H1 (cell line): ENCODE data around the gene APOL4. TPM values are rescaled to one million over a fixed set of nuclear protein-coding genes. Genes with fewer than 3 reads are reported as not detected.

ENCODE experiments used
- PHF8 ChIP-seq: fragments of 200-600 bp; sonication (generic); conservative IDR thresholded peaks from 2 replicates; pipeline ENCODE4 v1.7.1; 2012; ENCODE audit warnings: low read depth, mild to moderate bottlenecking, inconsistent platforms, low read length, moderate library complexity
- TAF1 ChIP-seq: IDR thresholded peaks from 2 replicates; pipeline ENCODE4 v1.6.1; 2011; ENCODE audit warnings: mild to moderate bottlenecking, low read depth, low read length
- polyA plus RNA-seq, 7 experiments: library from polyadenylated mRNA; depleted of rRNA in 3 of 7; stranded (reverse) in 5 of 7; unstranded in 2 of 7; fragments of >200 nt in 5 of 7; fragments of 200-250 nt in 2 of 7; gene quantifications; 1 replicate in 5 of 7; 2 replicates in 1 of 7; 4 replicates in 1 of 7; pipeline versions ENCODE4 v1.2.1 to v1.2.3, GENCODE V29; 2011 to 2013; ENCODE audit warnings: missing spikeins in 2 of 7, mixed read lengths in 2 of 7
- total RNA-seq: library from RNA; stranded (reverse); fragmentation: NEBNext Ultra II Directional; extraction: Animal tissue kit (Norgen Biotek cat#: 25700); gene quantifications from 2 replicates; pipeline ENCODE4 v1.2.1, GENCODE V29; 2021
- TF ChIP-seq, protein P1 (sequence below): IDR thresholded peaks from 2 replicates; pipeline ENCODE4 v1.6.1; 2012; ENCODE audit warnings: low read length, inconsistent platforms
- TF ChIP-seq, protein P2 (sequence below): IDR thresholded peaks from 2 replicates; pipeline ENCODE4 v1.6.1; 2011; ENCODE audit warnings: low read depth, mild to moderate bottlenecking, low read length; ENCODE audit not compliant: insufficient read depth

The APOL4 gene
- total and polyA plus RNA-seq, 2 of the 8 experiments (the other 6 are each of a cell fraction or from before 2014, with no cell fraction given): 0.02 TPM; not detected in 1

DNA sequence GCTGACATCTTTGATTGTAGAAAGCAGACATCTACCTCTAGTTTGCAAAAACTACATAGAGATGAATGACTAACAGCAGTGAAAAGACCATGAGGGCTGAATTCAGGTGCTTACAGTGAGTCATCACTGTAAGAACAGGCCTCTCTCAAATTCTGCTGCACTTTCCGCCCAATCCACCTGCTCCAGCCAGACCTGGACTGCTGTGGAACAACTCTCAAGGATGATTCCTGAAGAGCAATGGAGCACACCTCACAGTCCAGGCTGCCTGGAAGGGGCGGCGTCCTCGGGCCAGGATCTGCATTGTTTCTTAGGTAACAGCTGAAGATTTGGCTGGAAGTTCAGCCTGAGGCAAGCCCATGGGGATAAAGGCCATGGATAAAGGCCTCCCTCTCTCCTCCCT, 22.6 kb upstream of the APOL4 start (continued):
- TF ChIP-seq, protein P1, sequence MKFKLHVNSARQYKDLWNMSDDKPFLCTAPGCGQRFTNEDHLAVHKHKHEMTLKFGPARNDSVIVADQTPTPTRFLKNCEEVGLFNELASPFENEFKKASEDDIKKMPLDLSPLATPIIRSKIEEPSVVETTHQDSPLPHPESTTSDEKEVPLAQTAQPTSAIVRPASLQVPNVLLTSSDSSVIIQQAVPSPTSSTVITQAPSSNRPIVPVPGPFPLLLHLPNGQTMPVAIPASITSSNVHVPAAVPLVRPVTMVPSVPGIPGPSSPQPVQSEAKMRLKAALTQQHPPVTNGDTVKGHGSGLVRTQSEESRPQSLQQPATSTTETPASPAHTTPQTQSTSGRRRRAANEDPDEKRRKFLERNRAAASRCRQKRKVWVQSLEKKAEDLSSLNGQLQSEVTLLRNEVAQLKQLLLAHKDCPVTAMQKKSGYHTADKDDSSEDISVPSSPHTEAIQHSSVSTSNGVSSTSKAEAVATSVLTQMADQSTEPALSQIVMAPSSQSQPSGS: no peak
- TF ChIP-seq, protein P2, sequence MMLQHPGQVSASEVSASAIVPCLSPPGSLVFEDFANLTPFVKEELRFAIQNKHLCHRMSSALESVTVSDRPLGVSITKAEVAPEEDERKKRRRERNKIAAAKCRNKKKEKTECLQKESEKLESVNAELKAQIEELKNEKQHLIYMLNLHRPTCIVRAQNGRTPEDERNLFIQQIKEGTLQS: no peak
- TF ChIP-seq PHF8 (no peak), TAF1 (no peak)
